ENCODE data around the gene DGKZ. TPM values are rescaled to one million over a fixed set of nuclear protein-coding genes. Genes with fewer than 3 reads are reported as not detected.

The DGKZ gene
- total RNA-seq, 1 donor from 2014 or later = 123 TPM

- Histone ChIP-seq H3K27ac (no peak overlapping the region), H3K4me3 (no peak overlapping the region), H3K27me3 (no peaks in the 10 kb centered on the region), H3K4me1 (no peaks in the 10 kb centered on the region), H3K36me3 (no peaks in the 10 kb centered on the region), H3K9me3 (no peaks in the 10 kb centered on the region)
- DNase-seq (ENCODE audit: low spot score in 2 of 2) = no peak
- no peak for TF ChIP-seq CTCF (IDR thresholded peaks at IDR 0.05)
- intact Hi-C loops (cut with DNase I) = no loop called here
These were observed 28.2 kb upstream of the DGKZ start for GRCh38 chr11:46319074-46319453.

- no peak for TF ChIP-seq CTCF (IDR thresholded peaks at IDR 0.05)
- intact Hi-C loops (cut with DNase I) = no loop called here
- no peaks in the 10 kb centered on the region for H3K36me3 ChIP-seq
- no peaks in the 10 kb centered on the region for H3K4me1 ChIP-seq
- no peak overlapping the region for H3K4me3 ChIP-seq
- no peak overlapping the region for H3K27ac ChIP-seq
- no peaks in the 10 kb centered on the region for H3K27me3 ChIP-seq
- DNase-seq (ENCODE audit: low spot score in 2 of 2) = no peak
- H3K9me3 ChIP-seq = no peaks in the 10 kb centered on the region
These were observed 25.5 kb upstream of the DGKZ start for GRCh38 chr11:46321757-46322156.

- no peaks in the 10 kb centered on the region for H3K9me3 ChIP-seq
- no peak for DNase-seq (ENCODE audit: low spot score in 2 of 2)
- no peak overlapping the region for H3K4me3 ChIP-seq
- intact Hi-C loops (cut with DNase I) = no loop called here
- H3K4me1 ChIP-seq = no peaks in the 10 kb centered on the region
- H3K36me3 ChIP-seq = no peaks in the 10 kb centered on the region
- H3K27ac ChIP-seq = no peak overlapping the region
- TF ChIP-seq CTCF (IDR thresholded peaks at IDR 0.05) = no peak
- H3K27me3 ChIP-seq = no peaks in the 10 kb centered on the region
These were observed 24.5 kb upstream of the DGKZ start for GRCh38 chr11:46322759-46323158.

- intact Hi-C loops (cut with DNase I) = no loop called here
- H3K4me3 ChIP-seq = no peak overlapping the region
- DNase-seq (ENCODE audit: low spot score in 2 of 2) = no peak
- H3K27me3 ChIP-seq = no peaks in the 10 kb centered on the region
- H3K36me3 ChIP-seq = no peaks in the 10 kb centered on the region
- no peak for TF ChIP-seq CTCF (IDR thresholded peaks at IDR 0.05)
- H3K4me1 ChIP-seq = no peaks in the 10 kb centered on the region
- no peak overlapping the region for H3K27ac ChIP-seq
- H3K9me3 ChIP-seq = no peaks in the 10 kb centered on the region
These were observed 20.3 kb upstream of the DGKZ start for GRCh38 chr11:46326813-46327416.

- Histone ChIP-seq H3K27me3 (no peaks in the 10 kb centered on the region), H3K9me3 (no peaks in the 10 kb centered on the region), H3K27ac (no peak overlapping the region), H3K36me3 (no peaks in the 10 kb centered on the region), H3K4me3 (no peak overlapping the region), H3K4me1 (peaks cover 2 to 5% of the 10 kb centered on the region in 2 donors)
- intact Hi-C loops (cut with DNase I) = no loop called here
- no peak for TF ChIP-seq CTCF (IDR thresholded peaks at IDR 0.05)
- no peak for DNase-seq (ENCODE audit: low spot score in 2 of 2)
These were observed 19.4 kb upstream of the DGKZ start for GRCh38 chr11:46327829-46328228.

GRCh38 chr11:46330154-46330553 lies 17.1 kb upstream of the DGKZ start:
- Histone ChIP-seq H3K27me3 (peaks cover 10% of the 10 kb centered on the region), H3K9me3 (no peaks in the 10 kb centered on the region), H3K4me3 (no peak overlapping the region), H3K4me1 (peaks cover 7 to 8% of the 10 kb centered on the region in 2 donors), H3K36me3 (no peaks in the 10 kb centered on the region), H3K27ac (no peak overlapping the region)
- intact Hi-C loops (cut with DNase I) = no loop called here
- no peak for DNase-seq (ENCODE audit: low spot score in 2 of 2)
- TF ChIP-seq CTCF (IDR thresholded peaks at IDR 0.05) = no peak
